B cell (primary cell): ENCODE measurements around the gene TDRD9. TPM values are rescaled to one million over a fixed set of nuclear protein-coding genes. Genes with fewer than 3 reads are reported as not detected.

ENCODE experiments used
- ATAC-seq: fragments of 200-7000 bp; cut with Tn5 transposase; one replicate; pipeline ENCODE4 v1.10.0; 2021; ENCODE audit warnings: low read depth, mild to moderate bottlenecking, moderate number of reproducible peaks, moderate library complexity
- CTCF ChIA-PET: fragments of 350-600 bp; sonication (Branson Sonifier 250); formaldehyde crosslinking; loops from one replicate; lab custom pipeline; 2021; ENCODE audit warnings: antibody characterized with exemption, inconsistent platforms; lab: Charles Lee
- POLR2A ChIA-PET: fragments of 350-600 bp; sonication (Branson Sonifier 250); formaldehyde crosslinking; loops from one replicate; lab custom pipeline; 2021; ENCODE audit warnings: antibody characterized with exemption; lab: Charles Lee
- DNase-seq: peaks from one replicate; pipeline ENCODE4 v3.0.0; 2013
- H2AFZ ChIP-seq: 2 replicates; pipeline ENCODE4 v1.6.1; 2012; ENCODE audit warnings: mild to moderate bottlenecking, low read depth, low read length; ENCODE audit not compliant: insufficient read depth, poor library complexity, severe bottlenecking
- H3K27ac ChIP-seq, 2 donors: 1 replicate in 1 of 2; 2 replicates in 1 of 2; pipeline ENCODE4 v1.5.1; 2012 to 2013; ENCODE audit warnings: low read length in 2 of 2, mild to moderate bottlenecking in 2 of 2, moderate library complexity in 1 of 2
- H3K27me3 ChIP-seq, 4 experiments: fragments of 200-600 bp in 1 of 4; sonication (generic) in 1 of 4; replicated peaks in 1 of 4; 1 replicate in 2 of 4; 2 replicates in 2 of 4; pipeline versions ENCODE4 v1.6.1 to v1.7.0; 2013 to 2016; ENCODE audit warnings: low read length in 3 of 4, mild to moderate bottlenecking in 2 of 4, mixed read lengths in 1 of 4, moderate library complexity in 1 of 4; ENCODE audit not compliant: insufficient read depth in 4 of 4, control insufficient read depth in 3 of 4; ENCODE audit errors: control extremely low read depth in 1 of 4
- H3K36me3 ChIP-seq, 2 experiments: replicated peaks in 1 of 2; 1 replicate in 1 of 2; 2 replicates in 1 of 2; pipeline versions ENCODE4 v1.6.1 to v1.7.1; 2013; ENCODE audit warnings: low read length in 1 of 2; ENCODE audit not compliant: insufficient read depth in 2 of 2, control insufficient read depth in 1 of 2; ENCODE audit errors: control extremely low read depth in 1 of 2, extremely low read depth in 1 of 2
- H3K4me1 ChIP-seq, 2 donors: fragments of 200-600 bp in 1 of 2; sonication (generic) in 1 of 2; 1 replicate in 1 of 2; 2 replicates in 1 of 2; pipeline versions ENCODE4 v1.5.1 to v1.6.1; 2013 to 2017; ENCODE audit warnings: low read length in 2 of 2; ENCODE audit not compliant: control insufficient read depth in 2 of 2, insufficient read depth in 2 of 2
- H3K4me2 ChIP-seq: replicated peaks from 2 replicates; pipeline ENCODE3; 2012; ENCODE audit warnings: mild to moderate bottlenecking, low read depth, low read length; ENCODE audit not compliant: poor library complexity, severe bottlenecking
- H3K4me3 ChIP-seq, 5 experiments: fragments of 200-600 bp in 1 of 5; sonication (generic) in 1 of 5; 1 replicate in 3 of 5; 2 replicates in 2 of 5; pipeline versions ENCODE4 v1.5.1 to v1.7.0; 2011 to 2016; ENCODE audit warnings: low read length in 4 of 5, mild to moderate bottlenecking in 4 of 5, low read depth in 2 of 5, control low read depth in 1 of 5, moderate library complexity in 1 of 5; ENCODE audit not compliant: insufficient read depth in 1 of 5; ENCODE audit errors: control extremely low read depth in 1 of 5, extremely low read depth in 1 of 5
- H3K79me2 ChIP-seq: fragments of 200-600 bp; sonication (generic); one replicate; pipeline ENCODE4 v1.6.0; 2016; ENCODE audit warnings: low read length; ENCODE audit not compliant: control insufficient read depth, insufficient read depth
- H3K9ac ChIP-seq: fragments of 200-600 bp; sonication (generic); 2 replicates; pipeline ENCODE4 v1.6.1; 2017; ENCODE audit warnings: mild to moderate bottlenecking, low read length, moderate library complexity
- H3K9me3 ChIP-seq, 3 donors: one replicate each; pipeline versions ENCODE4 v1.6.1 to v1.7.1; 2013; ENCODE audit warnings: low read length in 2 of 3; ENCODE audit not compliant: control insufficient read depth in 2 of 3, insufficient read depth in 1 of 3; ENCODE audit errors: control extremely low read depth in 1 of 3
- H4K20me1 ChIP-seq: 2 replicates; pipeline ENCODE4 v1.6.0; 2012; ENCODE audit warnings: mild to moderate bottlenecking, low read length; ENCODE audit not compliant: insufficient read depth, control insufficient read depth, poor library complexity, severe bottlenecking
- H3K27ac Mint-ChIP-seq: one replicate; pipeline ENCODE4 v1.8.0; 2021; ENCODE audit warnings: mixed read lengths
- H3K27me3 Mint-ChIP-seq: one replicate; pipeline ENCODE4 v1.8.0; 2021; ENCODE audit warnings: mixed read lengths
- H3K4me1 Mint-ChIP-seq: one replicate; pipeline ENCODE4 v1.8.0; 2021; ENCODE audit warnings: mixed read lengths
- H3K4me3 Mint-ChIP-seq: one replicate; pipeline ENCODE4 v1.8.0; 2021; ENCODE audit warnings: mixed read lengths
- H3K9me3 Mint-ChIP-seq: one replicate; pipeline ENCODE4 v1.8.0; 2022; ENCODE audit warnings: mixed read lengths; ENCODE audit not compliant: insufficient read depth
- CTCF ChIP-seq: fragments of 200-600 bp; IDR thresholded peaks from one replicate; pipeline ENCODE4 v1.8.0; 2022; ENCODE audit warnings: antibody characterized with exemption, mild to moderate bottlenecking
- EZH2 ChIP-seq: IDR thresholded peaks from 2 replicates; pipeline ENCODE4 v1.6.1; 2012; ENCODE audit warnings: borderline replicate concordance, low read depth, mild to moderate bottlenecking, moderate library complexity, low read length; ENCODE audit not compliant: insufficient read depth, poor library complexity, severe bottlenecking
- WGBS: methylation state at CpG from one replicate; pipeline ENCODE4 v1.1.5; 2013; ENCODE audit warnings: missing lambda C conversion rate; ENCODE audit not compliant: insufficient coverage; 5-methylcytosine and 5-hydroxymethylcytosine counted together
- intact Hi-C: fragments of 100-400 bp; cut with micrococcal nuclease; formaldehyde crosslinking; loops from one replicate; pipeline ENCODE4 v1.10.0; 2022
- polyA plus RNA-seq: library from polyadenylated mRNA; depleted of rRNA; stranded (reverse); fragments of >200 nt; gene quantifications from 2 replicates; pipeline ENCODE4 v1.2.3, GENCODE V29; 2012
- total RNA-seq, 2 donors: library from RNA; stranded (reverse); fragments of 120-200 nt in 1 of 2; gene quantifications; 1 replicate in 1 of 2; 2 replicates in 1 of 2; pipeline versions ENCODE4 v1.2.3 to v1.2.4, GENCODE V29; 2013 to 2022

Gene TDRD9
- total and polyA plus RNA-seq, 2 donors (not counting 1 experiment from before 2014, with no cell fraction given): 1.1 to 2.4 TPM

- peaks cover 0 to 5% (median 0%) of the 10 kb centered on the region in 4 experiments for H3K27me3 ChIP-seq
- H4K20me1 ChIP-seq: no peaks in the 10 kb centered on the region
- H3K27ac ChIP-seq: no peak overlapping the region
- no peak overlapping the region for H3K4me3 Mint-ChIP-seq
- no peak overlapping the region for H3K4me2 ChIP-seq
- ChIA-PET CTCF (interaction anchor here (1.0 kb wide), 1 partner anchor 9 kb away, joined by 3 read pairs; no protein-coding TSS in a partner anchor), POLR2A (no interaction called here)
- 91% methylated on average over 29 of the region's 31 CpGs for WGBS
- TF ChIP-seq EZH2 (no peak), CTCF (no peak)
- intact Hi-C loops: no loop called here
- ATAC-seq (no peak), DNase-seq (no peak)
- no peak overlapping the region for H3K27ac Mint-ChIP-seq
- H3K79me2 ChIP-seq: no peaks in the 10 kb centered on the region
- H3K4me3 ChIP-seq: no peak overlapping the region
- no peaks in the 10 kb centered on the region for H3K9me3 Mint-ChIP-seq
- H3K36me3 ChIP-seq: no peaks in the 10 kb centered on the region
- no peak overlapping the region for H2AFZ ChIP-seq
- H3K4me1 ChIP-seq: peaks cover 0 to 6% of the 10 kb centered on the region in 2 donors
- peaks cover 7% of the 10 kb centered on the region for H3K4me1 Mint-ChIP-seq
- H3K9ac ChIP-seq: no peak overlapping the region
- H3K9me3 ChIP-seq: no peaks in the 10 kb centered on the region
- H3K27me3 Mint-ChIP-seq: peaks cover 3% of the 10 kb centered on the region
These were observed 167.4 kb downstream of the TDRD9 start for GRCh38 chr14:104095426-104096310.

GRCh38 chr14:104096318-104096717 lies 168.1 kb downstream of the TDRD9 start:
- H3K27ac ChIP-seq: no peak overlapping the region
- WGBS: 84% methylated on average over 13 of the region's 14 CpGs
- H2AFZ ChIP-seq: no peak overlapping the region
- no peak for ATAC-seq
- Mint-ChIP-seq H3K9me3 (no peaks in the 10 kb centered on the region), H3K27me3 (peaks cover 3% of the 10 kb centered on the region), H3K4me1 (peaks cover 7% of the 10 kb centered on the region), H3K4me3 (no peak overlapping the region), H3K27ac (no peak overlapping the region)
- H4K20me1 ChIP-seq: no peaks in the 10 kb centered on the region
- peaks cover 0 to 6% of the 10 kb centered on the region in 2 donors for H3K4me1 ChIP-seq
- H3K79me2 ChIP-seq: no peaks in the 10 kb centered on the region
- H3K36me3 ChIP-seq: no peaks in the 10 kb centered on the region
- H3K4me2 ChIP-seq: no peak overlapping the region
- H3K27me3 ChIP-seq: peaks cover 0 to 3% (median 0%) of the 10 kb centered on the region in 4 experiments
- no peak for TF ChIP-seq CTCF
- TF ChIP-seq EZH2: no peak
- no peak for DNase-seq
- intact Hi-C loops: no loop called here
- no peak overlapping the region for H3K4me3 ChIP-seq
- ChIA-PET CTCF (interaction anchor here (0.8 to 1.0 kb wide), 2 partner anchors 9 to 10 kb away, joined by 3 read pairs; no protein-coding TSS in a partner anchor), POLR2A (no interaction called here)
- no peaks in the 10 kb centered on the region for H3K9me3 ChIP-seq
- no peak overlapping the region for H3K9ac ChIP-seq
